Stimulated activated CD8-positive, alpha-beta memory T cell treated with anti-CD3 and anti-CD28 coated beads, Interleukin-15, amount 100 ng/mL, for 4 hours (primary cell): ENCODE results near the gene LZTR1.
"Not testable (repeated sequence)": the region's sequence is repeated elsewhere in the genome, so short reads cannot be mapped to it uniquely, and the experiment has no call there.

Source experiments
- DNase-seq, 2 donors: peaks; one replicate each; pipeline ENCODE4 v3.0.0-alpha.2; 2020; ENCODE audit warnings: low read depth in 2 of 2

LZTR1 gene

GRCh38 chr22:20965888-20966855 lies 15.9 kb upstream of the LZTR1 start:
- no peak for DNase-seq

DNA sequence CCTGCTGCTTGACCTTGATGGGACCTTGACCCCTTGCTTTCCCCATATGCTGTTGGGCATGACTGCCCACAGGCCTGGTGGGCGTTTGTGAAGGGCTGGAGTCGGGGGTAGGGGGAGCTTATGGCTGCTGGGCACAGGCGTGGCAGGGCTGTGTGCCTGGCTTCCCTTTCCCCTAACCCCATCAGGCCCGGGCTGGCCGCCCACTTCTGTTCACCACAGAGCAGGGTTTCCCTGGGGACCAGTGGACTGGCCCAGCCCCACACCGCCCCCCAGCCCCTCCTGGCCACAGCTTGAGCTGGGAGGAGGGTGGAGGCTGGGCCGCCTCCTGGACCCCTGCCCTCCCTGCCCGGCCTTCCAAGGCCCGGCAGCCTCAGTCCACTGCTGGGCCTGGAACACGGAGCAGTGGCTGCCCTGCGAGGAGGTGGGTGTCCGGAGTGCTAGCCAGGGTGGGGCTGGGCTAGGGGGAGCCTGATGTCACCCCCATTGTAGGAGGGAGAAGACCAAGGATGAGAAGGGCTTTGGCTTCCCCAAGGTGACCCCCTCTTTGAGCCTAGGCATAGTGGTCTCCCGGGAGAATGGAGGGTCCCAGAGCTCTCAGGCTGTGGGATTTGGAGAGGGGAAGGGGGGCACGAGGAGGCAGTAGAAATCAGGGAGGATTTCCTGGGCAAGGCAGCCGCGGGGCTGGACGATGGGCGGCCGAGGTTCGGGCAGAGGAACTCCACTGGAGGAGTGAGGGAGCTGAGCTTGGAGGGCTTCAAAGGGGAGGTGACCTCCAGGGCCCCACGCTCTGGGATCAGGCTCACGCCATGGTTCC lies 15.0 kb upstream of the LZTR1 start, which contains the start of gene AIFM3:
TSS of gene AIFM3 (plus strand) at position 373 of the 814 bp plus-strand sequence. CDS start 690 bp downstream, outside the sequence.
- DNase-seq: no peak

DNA sequence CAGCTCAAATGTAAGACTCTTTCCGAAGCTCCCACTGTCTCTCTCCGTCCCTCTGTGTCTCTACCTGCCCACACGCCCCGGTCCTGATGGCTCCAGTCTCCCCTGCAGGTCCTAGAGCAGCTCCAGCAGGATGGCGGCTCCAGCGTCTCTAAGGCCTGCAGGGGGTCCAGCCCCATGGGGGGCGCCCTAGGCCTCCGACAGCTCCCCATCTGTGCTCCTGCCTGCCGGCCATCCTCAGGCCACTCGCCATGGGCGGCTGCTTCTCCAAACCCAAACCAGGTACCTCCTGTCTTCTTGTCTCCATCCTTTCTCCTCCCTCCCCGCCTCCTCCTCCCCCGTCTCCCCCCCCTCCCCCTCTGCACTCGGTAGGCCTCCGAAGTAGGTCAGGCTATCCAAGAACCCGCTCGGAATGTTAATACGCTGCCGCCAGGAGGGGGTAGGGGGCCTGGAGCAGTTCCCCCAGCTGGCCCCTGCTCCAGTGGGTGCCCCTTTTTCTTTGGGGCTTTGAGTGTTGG lies 14.3 kb upstream of the LZTR1 start:
- DNase-seq: no peak

GRCh38 chr22:20968281-20968977 lies 13.7 kb upstream of the LZTR1 start:
- no peak for DNase-seq

DNA sequence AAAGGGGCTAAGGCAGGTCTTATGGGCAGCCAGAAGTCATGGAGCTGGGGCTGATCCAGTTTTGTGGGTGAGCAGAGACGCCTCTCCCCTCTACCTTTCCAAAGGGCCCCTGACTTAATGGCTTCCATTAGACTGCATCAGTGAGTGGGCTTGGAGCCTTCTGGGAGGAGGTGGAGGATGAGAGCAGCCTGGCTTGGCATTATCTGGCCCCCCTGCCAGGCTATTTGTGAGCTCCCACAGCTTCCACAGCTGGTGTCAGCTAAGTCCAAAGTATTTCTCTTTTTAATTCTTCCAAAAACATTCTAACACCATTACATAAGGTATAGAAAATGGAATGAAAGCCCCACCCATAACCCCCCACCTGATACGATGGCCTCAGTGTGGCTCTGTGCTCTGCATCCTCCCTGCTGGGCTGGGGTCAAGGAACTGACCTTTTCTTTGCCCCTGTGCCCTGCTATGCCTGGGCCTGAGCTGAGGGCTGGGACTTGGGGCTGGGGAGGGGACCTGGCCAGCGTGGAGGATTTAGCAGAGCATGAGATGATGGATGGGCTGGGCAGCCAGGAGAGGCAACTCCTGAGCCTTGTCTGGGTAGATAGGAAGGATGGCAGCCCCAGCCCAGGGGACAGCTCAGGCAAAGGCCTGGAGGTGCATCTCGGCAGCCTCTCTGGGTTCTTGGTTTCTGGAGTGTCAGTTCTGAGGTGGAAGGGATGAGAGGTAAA lies 11.0 kb upstream of the LZTR1 start:
- no peak for DNase-seq

GRCh38 chr22:20972014-20972694 lies 9.9 kb upstream of the LZTR1 start:
- DNase-seq: not testable (repeated sequence)

GRCh38 chr22:20972933-20973577 lies 9.0 kb upstream of the LZTR1 start:
- no peak for DNase-seq

DNA sequence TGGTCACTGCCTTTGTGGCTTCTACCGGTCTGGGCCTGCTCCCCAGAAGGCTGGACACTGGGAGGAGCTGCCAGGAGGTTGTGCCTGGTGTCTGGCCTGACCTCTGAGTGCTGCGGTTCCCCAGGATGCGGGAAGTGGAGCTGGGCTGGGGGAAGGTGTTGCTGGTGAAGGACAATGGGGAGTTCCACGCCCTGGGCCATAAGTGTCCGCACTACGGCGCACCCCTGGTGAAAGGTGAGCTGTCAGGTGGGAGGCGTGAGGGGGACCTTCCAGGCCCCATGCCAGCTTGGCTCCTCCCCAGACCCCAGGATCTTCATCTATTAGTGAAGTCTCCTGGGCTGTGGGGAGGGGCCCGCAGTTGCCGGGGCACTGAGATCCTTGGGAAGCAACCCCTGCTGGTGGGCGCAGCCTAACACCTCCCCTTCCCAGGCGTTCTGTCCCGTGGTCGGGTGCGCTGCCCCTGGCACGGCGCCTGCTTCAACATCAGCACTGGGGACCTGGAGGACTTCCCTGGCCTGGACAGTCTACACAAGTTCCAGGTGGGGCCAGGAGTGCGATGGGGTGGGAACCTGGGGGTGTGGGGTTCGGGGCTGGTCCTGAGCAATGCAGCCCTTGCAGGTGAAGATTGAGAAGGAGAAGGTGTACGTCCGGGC lies 8.3 kb upstream of the LZTR1 start:
- DNase-seq: no peak

- DNase-seq: no peak
Measured at GRCh38 chr22:20974336-20974955, 7.7 kb upstream of the LZTR1 start.

DNA sequence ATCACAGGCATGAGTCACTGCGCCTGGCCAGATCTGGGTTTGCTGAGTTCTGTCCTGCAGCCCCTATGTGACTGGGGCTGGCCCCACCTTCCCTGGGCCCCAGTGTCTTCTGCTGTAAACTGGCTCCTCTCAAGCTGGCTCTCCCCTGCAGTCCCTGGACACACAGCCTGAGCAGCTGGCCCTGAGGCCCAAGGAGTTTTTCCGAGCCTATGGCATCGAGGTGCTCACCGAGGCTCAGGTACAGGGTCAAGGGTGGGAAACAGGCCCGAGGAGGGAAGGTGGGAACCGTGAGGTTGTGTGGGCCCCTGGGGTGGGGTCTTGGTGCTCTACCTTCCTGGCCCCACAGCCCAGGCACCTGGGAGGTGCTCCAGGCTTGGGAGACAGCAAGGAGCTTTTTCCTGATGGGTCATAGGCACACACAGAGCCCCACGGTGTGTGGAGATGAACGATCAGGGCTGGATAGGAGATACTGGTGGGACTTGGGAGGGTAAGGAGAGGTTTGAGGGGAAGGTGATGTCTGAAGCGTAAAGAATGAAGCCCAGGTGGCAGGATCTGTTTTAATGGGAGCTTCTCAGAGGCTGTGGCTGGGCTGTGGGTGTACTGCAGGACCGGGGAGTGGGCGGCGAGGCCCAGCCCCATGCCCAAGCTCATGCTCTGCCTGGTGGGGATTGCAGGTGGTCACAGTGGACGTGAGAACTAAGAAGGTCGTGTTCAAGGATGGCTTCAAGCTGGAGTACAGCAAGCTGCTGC lies 6.4 kb upstream of the LZTR1 start:
- no peak for DNase-seq

GRCh38 chr22:20976291-20976877 lies 5.7 kb upstream of the LZTR1 start:
- no peak for DNase-seq

DNA sequence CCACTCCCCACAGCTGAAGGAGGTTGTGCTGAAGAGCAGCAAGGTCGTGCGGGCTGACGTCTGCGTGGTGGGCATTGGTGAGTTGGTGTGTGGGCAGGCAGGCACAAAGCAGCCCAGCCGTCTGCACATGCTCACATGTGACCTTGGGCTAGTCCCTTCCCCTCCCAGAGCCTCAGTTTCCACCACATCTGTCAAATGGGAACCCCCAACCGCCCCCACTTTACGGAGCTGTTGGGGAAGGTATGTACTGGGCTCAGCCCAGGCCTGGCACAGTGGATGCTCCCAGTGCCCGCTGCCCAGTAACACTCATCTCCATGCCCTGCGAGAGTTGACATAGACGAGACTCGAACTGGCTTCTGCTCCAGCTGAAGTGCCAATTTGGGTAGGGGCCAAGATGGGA lies 5.1 kb upstream of the LZTR1 start:
- no peak for DNase-seq

- DNase-seq: no peak
Measured at GRCh38 chr22:20977516-20978170, 4.5 kb upstream of the LZTR1 start.

GRCh38 chr22:20978419-20978818 lies 3.7 kb upstream of the LZTR1 start:
- DNase-seq: no peak

- peak; percentile 35 to 46 for DNase-seq
Measured at GRCh38 chr22:20979243-20979809, 2.8 kb upstream of the LZTR1 start.

GRCh38 chr22:20979940-20980453 lies 2.1 kb upstream of the LZTR1 start:
- no peak for DNase-seq

DNA sequence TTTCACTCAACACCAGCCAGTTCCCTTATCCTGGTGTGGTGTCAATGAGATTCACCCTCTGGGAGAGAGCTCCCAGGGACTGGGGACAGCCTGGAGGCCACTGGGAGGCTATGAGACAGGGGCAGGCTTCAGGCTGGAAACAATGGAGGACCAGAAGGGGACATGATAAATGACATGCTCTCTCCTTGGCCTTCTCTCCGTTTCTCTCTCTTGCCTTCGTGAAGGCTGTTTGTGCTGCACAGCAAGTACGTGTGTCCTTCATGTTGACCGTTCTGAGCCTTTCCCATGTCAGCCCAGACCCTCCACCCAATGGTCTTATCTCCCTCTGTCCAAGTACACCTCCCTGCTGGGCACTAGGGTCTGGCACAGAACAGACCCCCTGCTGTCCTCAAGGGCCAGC lies 1.6 kb upstream of the LZTR1 start:
- DNase-seq: no peak
